ENCODE data around the gene HMHB1.

The HMHB1 gene

GRCh38 chr5:143772621-143773020, 39.3 kb upstream of the HMHB1 start:
- no peak for DNase-seq (ENCODE audit: extremely low read depth, low read depth)
- TF ChIP-seq CTCF (IDR thresholded peaks at IDR 0.05; ENCODE audit: low read depth, low read length): no peak; the same call in 1 of the 2 replicates

- DNase-seq (ENCODE audit: extremely low read depth, low read depth): no peak
- no peak for TF ChIP-seq CTCF (IDR thresholded peaks at IDR 0.05; ENCODE audit: low read depth, low read length)
Observed at GRCh38 chr5:143775258-143775657, 36.7 kb upstream of the HMHB1 start.

- DNase-seq (ENCODE audit: extremely low read depth, low read depth): no peak
- no peak for TF ChIP-seq CTCF (IDR thresholded peaks at IDR 0.05; ENCODE audit: low read depth, low read length)
Observed at GRCh38 chr5:143776951-143777350, 35.0 kb upstream of the HMHB1 start.

- no peak for TF ChIP-seq CTCF (IDR thresholded peaks at IDR 0.05; ENCODE audit: low read depth, low read length)
- DNase-seq (ENCODE audit: extremely low read depth, low read depth): no peak
Observed at GRCh38 chr5:143779506-143779905, 32.5 kb upstream of the HMHB1 start.

- no peak for TF ChIP-seq CTCF (IDR thresholded peaks at IDR 0.05; ENCODE audit: low read depth, low read length)
- no peak for DNase-seq (ENCODE audit: extremely low read depth, low read depth)
Observed at GRCh38 chr5:143781993-143782520, 29.9 kb upstream of the HMHB1 start.

- no peak for TF ChIP-seq CTCF (IDR thresholded peaks at IDR 0.05; ENCODE audit: low read depth, low read length)
- DNase-seq (ENCODE audit: extremely low read depth, low read depth): no peak
Observed at GRCh38 chr5:143782588-143783386, 29.2 kb upstream of the HMHB1 start.

- no peak for DNase-seq (ENCODE audit: extremely low read depth, low read depth)
- no peak for TF ChIP-seq CTCF (IDR thresholded peaks at IDR 0.05; ENCODE audit: low read depth, low read length)
Observed at GRCh38 chr5:143788401-143788800, 23.6 kb upstream of the HMHB1 start.
